K562 (cell line): ENCODE data around the gene NOP16. TPM values are rescaled to one million over a fixed set of nuclear protein-coding genes. Genes with fewer than 3 reads are reported as not detected.

Experiments used
- ARID2 ChIP-seq: fragments of 450-650 bp; IDR thresholded peaks from 2 replicates; pipeline ENCODE4 v1.6.1; 2017; ENCODE audit warnings: antibody characterized with exemption, mild to moderate bottlenecking
- BRF1 ChIP-seq: IDR thresholded peaks from 3 replicates; pipeline ENCODE4 v1.6.1; 2011; ENCODE audit warnings: borderline replicate concordance, mild to moderate bottlenecking; ENCODE audit not compliant: insufficient read length; ENCODE audit errors: extremely low read depth
- CBX3 ChIP-seq, 2 experiments: IDR thresholded peaks; 1 replicate in 1 of 2; 2 replicates in 1 of 2; pipeline ENCODE4 v1.6.1; 2012; ENCODE audit warnings: inconsistent platforms in 2 of 2, low read length in 2 of 2, borderline replicate concordance in 1 of 2, control low read depth in 1 of 2
- E2F5 ChIP-seq: sonication (generic); formaldehyde crosslinking; IDR thresholded peaks from 2 replicates; pipeline ENCODE4 v1.8.0; 2022; ENCODE audit warnings: mild to moderate bottlenecking, missing genetic modification reagents
- FOSL1 ChIP-seq: fragments of 200-800 bp; sonication (Bioruptor generic); conservative IDR thresholded peaks from 2 replicates; pipeline ENCODE4 v1.6.1; 2016; ENCODE audit warnings: missing genetic modification characterization, missing compliant biosample characterization
- JUND ChIP-seq, 2 experiments: IDR thresholded peaks; 2 replicates in 1 of 2; 3 replicates in 1 of 2; pipeline ENCODE4 v1.6.1; 2011; ENCODE audit warnings: borderline replicate concordance in 2 of 2, low read depth in 2 of 2, low read length in 2 of 2, improper control_type of control experiment in 1 of 2, missing biosample characterization in 1 of 2, missing genetic modification characterization in 1 of 2, missing genetic modification reagents in 1 of 2
- RBBP5 ChIP-seq: fragments of 200-600 bp; sonication (generic); IDR thresholded peaks from 2 replicates; pipeline ENCODE4 v1.6.1; 2012; ENCODE audit warnings: borderline replicate concordance, mild to moderate bottlenecking, low read length, control low read depth, inconsistent platforms; ENCODE audit not compliant: insufficient read depth, poor library complexity, severe bottlenecking
- TEAD4 ChIP-seq, 2 experiments: sonication (generic) in 1 of 2; formaldehyde crosslinking in 1 of 2; IDR thresholded peaks; 2 replicates each; pipeline versions ENCODE4 v1.6.1 to v1.8.0; 2012 to 2022; ENCODE audit warnings: borderline replicate concordance in 1 of 2, inconsistent platforms in 1 of 2, low read length in 1 of 2, mild to moderate bottlenecking in 1 of 2, missing genetic modification reagents in 1 of 2
- TRIM24 ChIP-seq, 2 experiments: fragments of 450-650 bp; IDR thresholded peaks; 2 replicates each; pipeline ENCODE4 v1.6.1; 2016
- polyA plus RNA-seq, 8 experiments: library from polyadenylated mRNA; depleted of rRNA in 4 of 8; stranded (reverse) in 5 of 8; unstranded in 3 of 8; fragments of >200 nt; fragmentation: Nextera tagmentation in 2 of 8; fragmentation: Illumina TruSeq in 1 of 8; extraction: Ambion mirVana in 2 of 8; extraction: Trizol in 1 of 8; gene quantifications; 2 replicates each; pipeline versions ENCODE4 v1.2.1 to v1.2.3, GENCODE V29; 2011 to 2014; ENCODE audit warnings: inconsistent platforms in 1 of 8, missing spikeins in 1 of 8
- total RNA-seq, 7 experiments: library from RNA; depleted of rRNA in 6 of 7; stranded (reverse); fragments of >200 nt in 6 of 7; fragmentation: Illumina TruSeq in 2 of 7; extraction: Trizol in 2 of 7; gene quantifications; 2 replicates each; pipeline versions ENCODE4 v1.2.1 to v1.2.3, GENCODE V29; 2011 to 2021; ENCODE audit warnings: low replicate concordance in 1 of 7

Gene NOP16
- total and polyA plus RNA-seq, 9 of the 15 experiments (the other 6 are each of a cell fraction or from before 2014, with no cell fraction given), result 92.5 to 342 (median 148) TPM

- TF ChIP-seq CBX3 (IDR thresholded peaks at IDR 0.05; ENCODE audit: borderline replicate concordance in 1 of 2, low read length in 2 of 2) (peak in 1 of 2 experiments; percentile 68; a peak in 1 of 3 replicates), FOSL1 (tag) (peak; percentile 76), JUND (IDR thresholded peaks at IDR 0.05; ENCODE audit: borderline replicate concordance, low read depth, low read length) (peak; percentile 41; the same call in 1 of the 2 replicates), JUND (tag; IDR thresholded peaks at IDR 0.05; ENCODE audit: borderline replicate concordance, low read depth, low read length) (no peak), RBBP5 (no peak), ARID2 (no peak), E2F5 (CRISPR knock-in tag) (no peak), BRF1 (no peak), TRIM24 (IDR thresholded peaks at IDR 0.05) (peak in 1 of 2 experiments; percentile 72; a peak in 1 of 4 replicates), TEAD4 (IDR thresholded peaks at IDR 0.05; ENCODE audit: low read length) (peak; percentile 66), TEAD4 (CRISPR knock-in tag; IDR thresholded peaks at IDR 0.05; ENCODE audit: borderline replicate concordance) (no peak)
- TF ChIP-seq, all 486 proteins: peak for 25
Measured at GRCh38 chr5:176420972-176421544, 32.7 kb upstream of the NOP16 start (continued).
